Mesothelial cell of epicardium (in vitro differentiated cells): Measurements from ENCODE around the gene SCFD2. TPM values are rescaled to one million over a fixed set of nuclear protein-coding genes. Genes with fewer than 3 reads are reported as not detected.

Source experiments
- DNase-seq, 2 experiments: peaks; one replicate each; pipeline ENCODE4 v3.0.0; 2021; ENCODE audit warnings: low spot score in 2 of 2; ENCODE audit not compliant: unreplicated experiment in 2 of 2
- H3K27ac Mint-ChIP-seq: 2 replicates; pipeline ENCODE4 v1.8.0; 2021; ENCODE audit warnings: mixed read lengths
- H3K27me3 Mint-ChIP-seq: 2 replicates; pipeline ENCODE4 v1.8.0; 2021; ENCODE audit warnings: low read depth, mixed read lengths
- H3K36me3 Mint-ChIP-seq: 2 replicates; pipeline ENCODE4 v1.8.0; 2021; ENCODE audit warnings: mixed read lengths
- H3K4me1 Mint-ChIP-seq: 2 replicates; pipeline ENCODE4 v1.8.0; 2021; ENCODE audit warnings: mixed read lengths
- H3K4me3 Mint-ChIP-seq: 2 replicates; pipeline ENCODE4 v1.8.0; 2021; ENCODE audit warnings: mild to moderate bottlenecking, moderate library complexity, mixed read lengths
- H3K9me3 Mint-ChIP-seq: 2 replicates; pipeline ENCODE4 v1.8.0; 2021; ENCODE audit warnings: mixed read lengths
- total RNA-seq: library from RNA; stranded (reverse); gene quantifications from 3 replicates; pipeline ENCODE4 v1.2.1, GENCODE V29; 2021
- TF ChIP-seq, protein P1 (sequence below): fragments of 200-600 bp; sonication (generic); IDR thresholded peaks from one replicate; pipeline ENCODE4 v1.5.0; 2021; ENCODE audit warnings: antibody characterized with exemption; ENCODE audit not compliant: unreplicated experiment

Gene SCFD2
- total RNA-seq, 1 donor from 2014 or later, result 15.6 TPM

GRCh38 chr4:52911684-52912294 is 454.1 kb downstream of the SCFD2 start:
- peaks cover 65% of the 10 kb centered on the region for H3K4me1 Mint-ChIP-seq
- no peaks in the 10 kb centered on the region for H3K36me3 Mint-ChIP-seq
- no peaks in the 10 kb centered on the region for H3K9me3 Mint-ChIP-seq
- TF ChIP-seq, protein P1, sequence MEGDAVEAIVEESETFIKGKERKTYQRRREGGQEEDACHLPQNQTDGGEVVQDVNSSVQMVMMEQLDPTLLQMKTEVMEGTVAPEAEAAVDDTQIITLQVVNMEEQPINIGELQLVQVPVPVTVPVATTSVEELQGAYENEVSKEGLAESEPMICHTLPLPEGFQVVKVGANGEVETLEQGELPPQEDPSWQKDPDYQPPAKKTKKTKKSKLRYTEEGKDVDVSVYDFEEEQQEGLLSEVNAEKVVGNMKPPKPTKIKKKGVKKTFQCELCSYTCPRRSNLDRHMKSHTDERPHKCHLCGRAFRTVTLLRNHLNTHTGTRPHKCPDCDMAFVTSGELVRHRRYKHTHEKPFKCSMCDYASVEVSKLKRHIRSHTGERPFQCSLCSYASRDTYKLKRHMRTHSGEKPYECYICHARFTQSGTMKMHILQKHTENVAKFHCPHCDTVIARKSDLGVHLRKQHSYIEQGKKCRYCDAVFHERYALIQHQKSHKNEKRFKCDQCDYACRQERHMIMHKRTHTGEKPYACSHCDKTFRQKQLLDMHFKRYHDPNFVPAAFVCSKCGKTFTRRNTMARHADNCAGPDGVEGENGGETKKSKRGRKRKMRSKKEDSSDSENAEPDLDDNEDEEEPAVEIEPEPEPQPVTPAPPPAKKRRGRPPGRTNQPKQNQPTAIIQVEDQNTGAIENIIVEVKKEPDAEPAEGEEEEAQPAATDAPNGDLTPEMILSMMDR, result peak; percentile 66
- H3K4me3 Mint-ChIP-seq, result no peak overlapping the region
- no peaks in the 10 kb centered on the region for H3K27me3 Mint-ChIP-seq
- DNase-seq, result peak; percentile 33 to 70
- no peak overlapping the region for H3K27ac Mint-ChIP-seq

DNA sequence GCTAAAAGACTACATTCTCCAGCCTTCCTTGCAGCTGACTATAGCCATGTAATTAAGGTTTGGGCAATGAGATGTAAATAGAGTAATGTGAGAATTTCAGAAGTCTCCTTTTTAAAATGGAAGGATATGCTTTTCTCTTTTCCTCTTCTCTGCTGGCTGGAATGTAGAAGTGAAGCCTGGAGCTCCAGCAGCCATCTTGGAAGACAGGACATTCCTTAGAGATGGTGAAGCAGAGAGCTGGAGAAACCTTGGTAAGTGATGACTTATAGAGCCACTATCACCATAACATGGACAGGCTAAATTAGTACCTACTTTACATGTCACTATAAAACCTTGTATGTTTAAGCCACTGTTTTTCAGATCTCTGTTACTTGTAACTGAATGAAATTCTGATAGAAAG is 455.7 kb downstream of the SCFD2 start:
- no peak for DNase-seq

DNA sequence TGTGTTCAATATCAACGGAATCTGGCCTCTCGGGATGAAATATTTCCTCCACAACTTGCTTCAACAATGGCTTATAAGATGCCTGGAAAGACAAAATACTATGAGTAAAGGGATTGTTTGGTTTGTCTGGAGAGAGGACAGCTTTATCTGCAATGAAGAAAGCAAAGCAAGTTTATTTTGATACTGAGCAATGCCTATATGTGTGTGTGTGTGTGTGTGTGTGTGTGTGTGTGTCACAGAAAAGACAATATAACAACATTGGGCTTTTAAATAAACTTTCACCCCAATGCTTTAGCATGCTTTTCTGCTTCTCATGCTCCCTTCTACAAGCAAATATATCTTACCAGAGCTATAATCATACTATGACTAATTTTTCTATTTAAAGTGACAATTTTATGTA is 458.4 kb downstream of the SCFD2 start:
- H3K9me3 Mint-ChIP-seq, result no peaks in the 10 kb centered on the region
- H3K4me3 Mint-ChIP-seq, result no peak overlapping the region
- no peaks in the 10 kb centered on the region for H3K36me3 Mint-ChIP-seq
- no peaks in the 10 kb centered on the region for H3K27me3 Mint-ChIP-seq
- DNase-seq, result no peak
- H3K27ac Mint-ChIP-seq, result peak overlapping the region; percentile 35
- TF ChIP-seq, protein P1, result no peak
- peaks cover 44% of the 10 kb centered on the region for H3K4me1 Mint-ChIP-seq

More for the DNA sequence above, 455.7 kb downstream of the SCFD2 start:
- no peaks in the 10 kb centered on the region for H3K27me3 Mint-ChIP-seq
- peaks cover 62% of the 10 kb centered on the region for H3K4me1 Mint-ChIP-seq
- no peaks in the 10 kb centered on the region for H3K9me3 Mint-ChIP-seq
- H3K4me3 Mint-ChIP-seq, result no peak overlapping the region
- TF ChIP-seq, protein P1, result no peak
- no peak overlapping the region for H3K27ac Mint-ChIP-seq
- H3K36me3 Mint-ChIP-seq, result no peaks in the 10 kb centered on the region

DNA sequence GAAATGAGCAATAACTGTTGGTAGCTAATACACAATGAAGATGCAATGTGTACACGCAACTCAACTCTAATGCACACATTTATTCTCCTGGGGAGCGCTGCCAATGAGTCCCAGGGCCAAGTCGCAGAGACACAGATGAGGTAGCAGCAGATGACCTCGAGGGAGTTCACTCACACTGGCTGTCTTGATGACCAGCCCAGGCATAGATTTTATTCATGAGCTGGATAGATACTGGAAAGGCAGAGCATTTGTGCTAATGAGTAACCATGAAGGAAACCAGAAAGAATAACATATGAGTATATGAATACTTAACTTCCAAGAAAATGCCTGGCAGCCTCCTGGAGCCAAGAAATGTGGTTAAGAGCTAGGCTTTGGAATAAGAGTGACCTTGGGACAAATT is 461.4 kb downstream of the SCFD2 start:
- Mint-ChIP-seq H3K4me3 (no peak overlapping the region), H3K36me3 (peaks cover 14% of the 10 kb centered on the region)

GRCh38 chr4:52903273-52903672 is 462.6 kb downstream of the SCFD2 start:
- H3K9me3 Mint-ChIP-seq, result peaks cover 14% of the 10 kb centered on the region
- H3K27me3 Mint-ChIP-seq, result no peaks in the 10 kb centered on the region
- H3K27ac Mint-ChIP-seq, result no peak overlapping the region
- peaks cover 18% of the 10 kb centered on the region for H3K36me3 Mint-ChIP-seq
- no peak for DNase-seq
- H3K4me3 Mint-ChIP-seq, result no peak overlapping the region
- peaks cover 28% of the 10 kb centered on the region for H3K4me1 Mint-ChIP-seq
- TF ChIP-seq, protein P1, result no peak

More for the DNA sequence above, 461.4 kb downstream of the SCFD2 start:
- Mint-ChIP-seq H3K27ac (no peak overlapping the region), H3K9me3 (peaks cover 5% of the 10 kb centered on the region), H3K4me1 (peaks cover 32% of the 10 kb centered on the region), H3K27me3 (no peaks in the 10 kb centered on the region)
- DNase-seq, result no peak
- TF ChIP-seq, protein P1, result no peak
